ENCODE results near the gene COL1A1. TPM values are rescaled to one million over a fixed set of nuclear protein-coding genes. Genes with fewer than 3 reads are reported as not detected.

The COL1A1 gene
- total and polyA plus RNA-seq, 2 of the 13 experiments (the other 11 are each of a cell fraction or from before 2014, with no cell fraction given): 0.05 TPM; not detected in 1

DNA sequence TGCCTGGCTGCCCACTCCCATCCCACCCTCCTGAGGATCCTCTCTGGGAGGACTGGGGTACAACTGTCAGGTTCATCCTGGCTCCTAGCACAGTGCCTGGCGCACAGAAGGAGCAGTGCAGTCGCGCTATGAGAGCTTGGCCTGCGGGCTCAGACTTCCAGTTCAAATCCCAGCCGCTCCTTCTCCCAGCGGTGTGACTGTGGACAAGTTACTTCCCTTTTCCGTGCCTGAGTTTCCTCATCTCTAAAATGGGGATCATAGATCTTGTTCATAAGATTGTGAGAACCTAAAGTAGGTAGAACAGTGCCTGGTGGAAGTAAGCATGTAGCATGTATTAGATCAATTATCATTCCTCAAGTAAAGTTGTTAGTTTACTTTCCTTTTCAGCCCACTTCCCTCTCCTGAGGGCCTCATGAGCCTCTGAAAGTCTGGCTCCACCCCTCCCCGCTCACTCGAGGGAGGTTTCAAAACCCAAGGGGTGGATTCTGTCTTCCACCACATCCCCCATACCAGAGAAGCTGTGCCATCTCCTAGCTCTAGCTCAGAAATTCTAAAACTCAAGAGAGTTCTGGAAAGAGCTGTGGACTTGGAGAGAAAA is 19.9 kb upstream of the COL1A1 start:
- no peaks in the 10 kb centered on the region for H4K20me1 ChIP-seq (ENCODE audit: insufficient read depth, low read length)
- no TSS peak for BruUV-seq (replicated peaks)
- H3K4me3 ChIP-seq (replicated peaks in 1 of 3; ENCODE audit: insufficient read depth in 1 of 3, low read depth in 2 of 3, low read length in 3 of 3): no peak overlapping the region
- H2AFZ ChIP-seq (ENCODE audit: low read length): no peak overlapping the region
- intact Hi-C loops (cut with micrococcal nuclease; ENCODE audit: unreplicated experiment): no loop called here
- no peak overlapping the region for H3K9ac ChIP-seq (ENCODE audit: insufficient read depth, low read depth, low read length)
- H3K4me2 ChIP-seq (ENCODE audit: low read depth, low read length): no peak overlapping the region
- ATAC-seq: no peak
- DNase-seq (ENCODE audit: low spot score): no peak
- no peaks in the 10 kb centered on the region; a peak in 1 of 5 replicates for H3K27me3 ChIP-seq (ENCODE audit: control insufficient read depth in 1 of 2, insufficient read depth in 2 of 2, low read length in 2 of 2)
- ChIA-PET POLR2A (no interaction called here), CTCF (ENCODE audit: low intra/inter-chr PET ratio, low total read pairs) (no interaction called here)
- in situ Hi-C loops (cut with HindIII; ENCODE audit: extremely low pct_ligation_motif_present, low pct_unique_long_range_greater_than_20kb): no loop called here
- FAIRE-seq: no peak
- H3K36me3 ChIP-seq (replicated peaks in 1 of 2; ENCODE audit: control insufficient read depth in 1 of 2, insufficient read depth in 2 of 2, low read length in 2 of 2): no peaks in the 10 kb centered on the region
- no peak for TF ChIP-seq ERF (CRISPR knock-in tag; IDR thresholded peaks at IDR 0.05)
- TF ChIP-seq, protein P1, sequence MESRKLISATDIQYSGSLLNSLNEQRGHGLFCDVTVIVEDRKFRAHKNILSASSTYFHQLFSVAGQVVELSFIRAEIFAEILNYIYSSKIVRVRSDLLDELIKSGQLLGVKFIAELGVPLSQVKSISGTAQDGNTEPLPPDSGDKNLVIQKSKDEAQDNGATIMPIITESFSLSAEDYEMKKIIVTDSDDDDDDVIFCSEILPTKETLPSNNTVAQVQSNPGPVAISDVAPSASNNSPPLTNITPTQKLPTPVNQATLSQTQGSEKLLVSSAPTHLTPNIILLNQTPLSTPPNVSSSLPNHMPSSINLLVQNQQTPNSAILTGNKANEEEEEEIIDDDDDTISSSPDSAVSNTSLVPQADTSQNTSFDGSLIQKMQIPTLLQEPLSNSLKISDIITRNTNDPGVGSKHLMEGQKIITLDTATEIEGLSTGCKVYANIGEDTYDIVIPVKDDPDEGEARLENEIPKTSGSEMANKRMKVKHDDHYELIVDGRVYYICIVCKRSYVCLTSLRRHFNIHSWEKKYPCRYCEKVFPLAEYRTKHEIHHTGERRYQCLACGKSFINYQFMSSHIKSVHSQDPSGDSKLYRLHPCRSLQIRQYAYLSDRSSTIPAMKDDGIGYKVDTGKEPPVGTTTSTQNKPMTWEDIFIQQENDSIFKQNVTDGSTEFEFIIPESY (CRISPR knock-in tag; IDR thresholded peaks at IDR 0.05): peak; percentile 44; the same call in 1 of the 2 replicates
- no peak for TF ChIP-seq MTA3 (CRISPR knock-in tag; IDR thresholded peaks at IDR 0.05)
- TF ChIP-seq, protein P2, sequence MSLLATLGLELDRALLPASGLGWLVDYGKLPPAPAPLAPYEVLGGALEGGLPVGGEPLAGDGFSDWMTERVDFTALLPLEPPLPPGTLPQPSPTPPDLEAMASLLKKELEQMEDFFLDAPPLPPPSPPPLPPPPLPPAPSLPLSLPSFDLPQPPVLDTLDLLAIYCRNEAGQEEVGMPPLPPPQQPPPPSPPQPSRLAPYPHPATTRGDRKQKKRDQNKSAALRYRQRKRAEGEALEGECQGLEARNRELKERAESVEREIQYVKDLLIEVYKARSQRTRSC (CRISPR knock-in tag; IDR thresholded peaks at IDR 0.05; ENCODE audit: low read depth): no peak
- no peak for TF ChIP-seq TIGD3 (CRISPR knock-in tag; IDR thresholded peaks at IDR 0.05; ENCODE audit: borderline replicate concordance)
- H3K4me1 ChIP-seq (ENCODE audit: insufficient read depth, low read length): peaks cover 40% of the 10 kb centered on the region
- H3K27ac ChIP-seq (ENCODE audit: extremely low read length, insufficient read depth, low read length): no peak overlapping the region
- 76% methylated on average over 9 of the region's 9 CpGs for WGBS (ENCODE audit: low lambda C conversion rate)
- no peaks in the 10 kb centered on the region for H3K79me2 ChIP-seq (ENCODE audit: insufficient read depth, low read length)
- H3K9me3 ChIP-seq (ENCODE audit: low read length): peaks cover 16% of the 10 kb centered on the region
